H54 (cell line): ENCODE data around the gene AGBL1.

Experiments used
- DNase-seq: peaks from one replicate; pipeline ENCODE4 v3.0.0; 2011; ENCODE audit warnings: low spot score, mixed read lengths; ENCODE audit not compliant: insufficient read length
- FAIRE-seq: peaks from 3 replicates; lab custom pipeline; 2011; peaks lifted over from hg19 to GRCh38; lab: Jason Lieb, UNC
- POLR2A ChIP-seq: IDR thresholded peaks from 2 replicates; pipeline ENCODE4 v1.6.1; 2011; ENCODE audit warnings: low read depth, mild to moderate bottlenecking, low read length

Gene AGBL1

DNA sequence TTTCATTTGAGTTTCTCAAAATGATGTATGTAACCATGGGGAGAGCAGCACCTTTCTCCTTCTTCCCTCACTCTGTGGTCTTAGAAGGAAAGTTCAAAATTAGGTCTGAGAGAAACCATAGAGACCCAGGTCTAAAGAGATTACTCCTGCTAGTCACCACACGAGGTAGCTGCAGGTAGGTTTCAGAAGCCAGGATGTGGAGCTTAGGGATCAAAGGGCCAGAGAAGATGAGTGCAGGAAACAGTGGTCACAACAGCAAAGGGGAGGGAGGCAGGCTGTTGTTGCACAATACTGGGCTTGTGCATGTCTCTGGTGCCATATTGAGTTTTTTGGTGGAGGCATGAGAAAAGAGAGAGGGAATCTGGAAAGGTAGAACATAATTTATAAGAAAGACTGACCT is 583.6 kb downstream of the AGBL1 start:
- TF ChIP-seq POLR2A: no peak
- no peak for DNase-seq
- FAIRE-seq: no peak

DNA sequence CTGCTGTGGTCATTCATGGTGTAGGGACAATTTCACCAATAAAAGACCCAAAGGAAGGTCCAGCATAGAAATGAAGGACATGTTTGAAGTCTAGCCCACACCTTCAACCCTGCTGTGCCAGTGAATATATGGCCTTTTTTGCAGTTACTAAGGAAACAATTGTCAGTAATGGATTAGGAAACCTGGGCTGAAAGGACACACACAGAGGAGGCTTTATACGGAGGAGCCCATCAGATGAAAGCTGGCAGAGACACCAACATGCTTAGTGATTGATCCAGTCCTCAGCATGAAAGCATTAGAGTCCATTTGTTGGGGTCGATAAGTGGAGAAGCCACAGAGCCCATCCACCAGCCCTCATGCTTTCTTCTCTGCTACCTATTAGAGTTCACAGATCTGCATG is 584.3 kb downstream of the AGBL1 start:
- DNase-seq: no peak
- FAIRE-seq: no peak
- no peak for TF ChIP-seq POLR2A

DNA sequence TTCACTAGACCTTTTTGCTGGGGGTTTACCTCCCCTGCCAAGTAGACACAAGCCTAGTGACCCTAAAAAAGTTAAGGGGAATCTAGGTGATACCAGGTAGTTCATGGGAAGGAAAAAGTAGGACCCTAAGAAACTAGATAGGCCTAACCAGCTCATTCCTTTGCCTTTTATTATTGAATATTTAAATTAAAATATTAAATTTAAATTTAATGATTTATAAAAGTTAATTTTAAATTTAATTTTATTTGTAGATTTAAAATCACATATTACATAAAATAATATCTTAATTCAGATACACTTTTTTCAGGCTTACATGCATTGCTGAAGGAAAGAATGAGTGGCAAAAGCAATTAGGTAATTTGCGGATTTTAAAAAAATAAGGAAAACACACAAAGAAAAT is 584.9 kb downstream of the AGBL1 start:
- DNase-seq (no peak), FAIRE-seq (no peak)
- TF ChIP-seq POLR2A: no peak

DNA sequence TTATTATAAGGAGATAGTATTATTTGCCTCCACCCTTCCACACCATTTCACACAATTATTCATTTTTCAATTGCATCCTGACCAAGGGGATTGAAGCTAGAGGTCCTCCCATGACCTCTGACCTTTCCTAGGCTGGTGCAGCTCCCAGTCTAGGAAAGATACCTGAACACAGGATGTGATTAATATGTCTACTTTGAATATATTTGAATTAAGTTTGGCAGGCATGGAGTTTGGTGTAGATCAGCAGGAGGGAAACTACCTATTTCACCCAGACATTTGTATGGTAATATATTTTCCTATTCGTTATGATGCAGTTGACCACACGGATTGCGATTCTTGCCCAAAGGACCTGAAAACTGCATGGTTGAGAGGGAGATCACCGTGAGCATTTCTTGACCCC is 596.3 kb downstream of the AGBL1 start:
- FAIRE-seq: no peak
- DNase-seq: no peak
- TF ChIP-seq POLR2A: no peak

DNA sequence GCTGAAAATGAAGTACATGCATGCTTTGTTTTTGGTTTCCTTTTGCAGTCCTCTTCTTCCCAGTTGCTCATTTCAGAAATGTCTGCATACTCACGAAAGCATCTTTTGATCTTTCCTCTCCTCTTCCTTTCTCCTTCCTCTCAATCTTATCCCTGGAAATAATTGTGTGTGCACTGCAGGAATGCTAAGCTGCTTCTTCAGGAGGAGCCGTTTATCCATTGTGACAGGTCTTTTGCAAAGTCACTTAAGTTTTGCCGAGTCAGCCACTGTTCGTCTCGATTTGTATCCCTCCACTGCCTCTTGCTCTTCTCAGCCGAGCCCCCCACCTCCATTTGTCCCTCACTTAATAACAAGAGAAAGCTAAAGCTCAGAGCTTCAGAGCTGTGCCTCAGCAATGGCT is 597.6 kb downstream of the AGBL1 start:
- TF ChIP-seq POLR2A: no peak
- no peak for DNase-seq
- no peak for FAIRE-seq

DNA sequence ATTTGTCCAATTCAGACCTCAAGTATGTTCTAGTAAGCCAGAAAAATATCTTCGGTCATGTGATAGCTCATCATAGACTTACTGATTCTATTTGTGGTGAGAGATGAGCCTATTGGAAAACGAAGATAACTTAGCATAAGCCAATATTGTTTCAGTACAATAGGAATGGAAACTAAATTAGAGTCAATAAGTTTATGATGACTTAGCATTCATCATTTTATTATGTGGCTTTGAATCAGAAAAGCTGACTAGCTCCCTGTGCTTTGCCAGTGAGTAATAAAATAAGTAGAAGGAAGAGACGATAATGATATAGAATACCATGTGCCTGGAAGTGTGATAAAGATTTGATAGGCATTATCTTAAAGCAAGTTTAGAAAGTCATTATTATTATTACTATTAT is 605.6 kb downstream of the AGBL1 start:
- DNase-seq (no peak), FAIRE-seq (no peak)
- TF ChIP-seq POLR2A: no peak

DNA sequence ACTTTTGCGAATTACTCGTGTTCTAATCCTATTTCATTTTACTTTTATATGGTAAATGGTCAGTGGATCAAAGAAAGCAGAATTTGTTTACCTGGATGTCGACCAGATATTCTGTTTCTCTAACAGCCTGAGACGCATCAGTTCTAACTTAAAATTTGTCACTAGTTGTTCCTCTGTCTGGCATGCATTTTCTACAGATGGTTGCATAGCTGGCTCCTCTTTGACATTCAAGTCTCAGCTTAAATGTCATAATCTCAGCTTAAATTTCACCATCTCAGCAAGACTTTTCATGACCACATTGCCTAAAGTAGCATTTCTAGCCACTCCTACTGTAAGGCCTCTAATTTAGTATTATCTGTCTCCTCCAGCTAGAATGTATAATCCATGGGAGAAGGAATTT is 609.3 kb downstream of the AGBL1 start:
- no peak for FAIRE-seq
- no peak for TF ChIP-seq POLR2A

DNA sequence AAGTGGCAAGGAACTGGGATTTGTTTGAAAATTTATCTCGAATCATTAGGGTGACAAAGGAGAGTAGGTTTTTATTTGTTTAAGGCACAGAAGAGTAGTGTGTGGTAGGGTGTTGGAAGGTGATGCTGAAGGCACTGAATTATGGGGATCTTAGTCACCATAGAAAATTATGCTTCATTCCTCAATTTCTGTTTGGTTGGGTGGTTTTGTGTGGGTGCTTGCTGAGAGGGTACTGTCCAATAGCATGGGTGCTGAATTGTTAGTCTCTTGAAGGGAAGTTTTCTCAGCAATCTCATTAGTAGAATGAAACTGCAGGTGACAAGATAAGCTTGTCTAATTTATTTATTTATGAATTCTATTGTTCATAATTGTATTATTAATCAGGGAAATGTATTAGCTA is 610.9 kb downstream of the AGBL1 start:
- no peak for DNase-seq
- FAIRE-seq: no peak

More for the DNA sequence above, 609.3 kb downstream of the AGBL1 start:
- no peak for DNase-seq

DNA sequence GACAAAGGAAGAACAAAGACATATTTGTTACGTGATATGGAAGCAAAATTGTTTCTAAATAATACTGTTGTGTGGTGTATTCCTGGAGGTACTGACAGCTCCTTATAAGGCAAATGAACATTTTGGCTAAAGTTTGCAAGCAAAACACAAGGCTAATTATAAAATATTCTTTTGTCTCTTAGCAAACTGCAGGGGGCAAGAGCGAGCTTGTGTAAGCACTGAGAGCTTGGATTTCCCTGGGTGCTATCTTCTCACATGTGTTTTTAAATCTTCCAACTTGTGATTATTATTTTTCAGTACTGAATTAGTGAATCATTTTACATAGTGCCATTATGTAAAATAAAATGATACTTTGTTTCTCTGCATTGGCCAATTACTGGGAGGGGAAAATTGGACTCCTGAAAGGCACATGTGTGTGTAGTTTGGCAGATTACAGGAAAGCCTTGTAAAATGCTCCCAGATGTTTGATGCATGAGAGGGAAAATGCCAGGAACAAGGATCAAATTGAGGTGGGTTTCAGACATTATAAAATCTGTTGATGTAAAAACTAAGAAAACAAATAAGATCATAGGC is 611.5 kb downstream of the AGBL1 start:
- TF ChIP-seq POLR2A: no peak
- FAIRE-seq (no peak), DNase-seq (no peak)

More for the DNA sequence above, 610.9 kb downstream of the AGBL1 start:
- no peak for TF ChIP-seq POLR2A

DNA sequence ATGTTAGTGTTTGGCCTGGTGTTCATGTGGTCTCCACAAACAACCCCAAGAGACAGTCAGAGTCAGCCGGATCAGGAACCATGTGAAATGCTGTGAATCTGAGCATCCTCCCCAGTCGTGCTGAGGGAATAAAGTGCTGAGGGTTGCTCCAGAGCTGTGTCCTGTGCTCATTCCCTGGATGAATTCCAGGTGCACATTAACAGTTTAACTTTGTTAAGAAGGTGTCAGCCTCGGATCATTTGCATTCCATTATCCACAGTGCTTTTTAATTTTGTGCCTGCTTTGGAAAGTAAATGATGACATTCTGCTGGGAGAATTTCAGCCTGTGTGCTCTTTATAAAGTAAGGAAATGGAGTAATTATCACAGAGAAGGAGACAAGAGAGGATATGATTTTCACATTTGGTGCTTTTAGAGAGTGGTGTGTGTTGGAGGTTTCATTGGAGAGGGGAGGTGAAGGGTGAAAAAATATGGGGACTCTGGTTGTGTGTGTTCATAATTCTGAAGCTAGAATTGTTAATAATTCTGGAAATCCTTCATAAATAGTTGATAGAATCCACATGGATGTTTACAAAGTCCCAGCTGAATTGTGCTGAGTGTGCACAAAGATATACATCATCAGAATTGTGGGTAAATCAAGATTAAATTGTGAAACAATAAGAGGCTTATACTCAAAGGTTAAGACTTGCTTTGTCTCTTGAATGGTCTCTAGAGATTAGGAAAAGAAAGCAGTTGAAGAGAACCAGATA is 621.4 kb downstream of the AGBL1 start:
- no peak for FAIRE-seq

DNA sequence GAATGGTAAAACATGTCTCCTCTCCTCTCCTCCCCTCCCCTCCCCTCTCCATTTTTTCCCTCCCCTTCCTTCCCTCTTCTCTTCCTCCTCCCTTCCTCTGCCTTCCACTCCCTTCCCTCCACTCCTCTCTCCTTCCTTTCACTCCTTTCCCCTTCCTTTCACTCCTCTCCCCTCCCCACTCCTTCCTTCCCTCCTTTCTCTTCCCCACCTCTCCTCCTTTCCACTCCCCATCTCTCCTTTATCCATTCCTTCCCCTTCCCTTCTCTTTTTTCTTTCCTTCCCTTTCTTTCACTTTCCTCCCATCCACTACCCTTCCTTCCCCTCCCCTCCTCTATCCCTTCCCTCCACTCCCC is 621.9 kb downstream of the AGBL1 start:
- TF ChIP-seq POLR2A: no peak
- FAIRE-seq (no peak), DNase-seq (no peak)

More for the DNA sequence above, 621.4 kb downstream of the AGBL1 start:
- no peak for DNase-seq
- TF ChIP-seq POLR2A: no peak

DNA sequence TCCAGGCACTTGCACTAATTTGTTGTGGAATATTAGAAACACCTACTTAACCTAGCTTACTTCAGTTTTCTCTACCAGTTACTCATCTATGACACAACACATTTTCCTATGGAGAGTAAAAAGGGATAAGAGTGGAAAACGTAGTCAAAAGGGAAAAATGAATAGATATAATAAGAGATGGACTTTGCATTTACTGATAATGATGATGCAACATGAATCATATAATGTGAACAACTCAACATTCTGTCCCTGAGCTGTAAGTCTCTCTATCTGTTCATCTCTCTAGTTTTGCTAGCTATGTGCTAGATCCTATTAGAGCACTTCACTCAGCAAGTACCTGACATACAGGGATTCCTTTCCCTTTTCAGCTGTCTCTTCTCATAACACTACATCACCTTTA is 627.1 kb downstream of the AGBL1 start:
- FAIRE-seq (no peak), DNase-seq (no peak)
- no peak for TF ChIP-seq POLR2A

DNA sequence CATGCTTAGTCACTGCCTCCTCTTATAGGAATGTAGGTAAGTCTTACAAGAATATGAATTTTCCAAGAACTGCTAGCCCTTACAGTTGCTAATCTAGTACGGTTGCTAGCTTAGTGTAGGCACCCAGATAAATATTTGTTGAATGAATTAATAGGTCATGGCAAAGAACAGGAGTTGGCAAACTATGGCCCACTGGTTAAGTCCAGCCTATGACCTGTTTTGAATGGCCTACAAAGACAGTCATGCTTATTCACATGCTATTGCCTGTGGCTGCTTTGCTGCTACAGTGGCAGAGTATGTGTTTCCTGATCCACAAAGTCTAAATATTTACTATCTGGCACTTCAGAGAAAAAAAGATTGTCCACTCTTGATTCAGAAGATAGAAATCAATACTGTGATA is 631.8 kb downstream of the AGBL1 start:
- no peak for TF ChIP-seq POLR2A
- no peak for FAIRE-seq
- no peak for DNase-seq

DNA sequence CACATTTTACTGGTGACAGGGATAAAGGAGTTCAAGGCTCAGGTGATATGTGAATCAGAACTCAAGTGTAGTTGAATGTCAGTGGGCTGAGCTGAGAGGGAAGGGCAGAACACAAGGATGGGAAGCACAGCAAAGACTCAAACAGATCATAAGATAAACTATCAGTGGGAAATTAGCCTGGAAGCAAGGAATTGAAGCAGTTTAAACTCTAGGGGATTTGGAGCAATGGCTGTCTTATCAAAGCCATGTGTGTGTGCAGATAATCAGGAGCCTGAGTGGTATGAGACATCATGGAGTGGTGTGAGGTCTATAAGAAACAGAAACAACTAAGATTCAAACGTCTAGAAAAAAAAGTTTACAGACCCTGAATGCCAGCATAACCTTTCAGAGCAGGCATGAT is 634.6 kb downstream of the AGBL1 start:
- DNase-seq (no peak), FAIRE-seq (no peak)

DNA sequence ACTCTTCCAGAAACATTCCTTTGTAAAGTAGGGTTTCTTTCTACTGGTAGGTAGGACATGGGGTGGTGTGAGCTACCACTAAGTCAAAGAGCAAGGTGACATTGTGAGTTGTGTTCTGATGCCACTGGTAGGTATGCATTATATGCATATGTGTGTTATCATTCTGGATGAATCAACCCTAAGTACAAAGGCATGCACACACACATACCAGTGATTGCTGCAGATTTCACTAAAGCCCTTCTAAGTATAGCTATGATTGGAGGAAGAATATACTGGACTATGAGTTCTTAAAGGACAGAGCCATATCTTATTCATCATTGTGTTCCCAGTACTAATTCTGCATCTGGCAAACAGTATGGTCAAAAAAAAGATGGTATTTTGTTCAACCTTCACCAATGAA is 646.0 kb downstream of the AGBL1 start:
- no peak for FAIRE-seq
- TF ChIP-seq POLR2A: no peak
- no peak for DNase-seq

More for the DNA sequence above, 634.6 kb downstream of the AGBL1 start:
- no peak for TF ChIP-seq POLR2A
